GM21825 (cell line): ENCODE measurements around the gene ATP5F1E.
"Not testable (repeated sequence)": the region's sequence is repeated elsewhere in the genome, so short reads cannot be mapped to it uniquely, and the experiment has no call there.

ENCODE experiments used
- ATAC-seq: cut with Tn5 transposase; IDR thresholded peaks from one replicate; pipeline ENCODE4 v1.9.1; 2021; ENCODE audit warnings: mild to moderate bottlenecking, moderate library complexity; ENCODE audit not compliant: unreplicated experiment

Gene ATP5F1E

DNA sequence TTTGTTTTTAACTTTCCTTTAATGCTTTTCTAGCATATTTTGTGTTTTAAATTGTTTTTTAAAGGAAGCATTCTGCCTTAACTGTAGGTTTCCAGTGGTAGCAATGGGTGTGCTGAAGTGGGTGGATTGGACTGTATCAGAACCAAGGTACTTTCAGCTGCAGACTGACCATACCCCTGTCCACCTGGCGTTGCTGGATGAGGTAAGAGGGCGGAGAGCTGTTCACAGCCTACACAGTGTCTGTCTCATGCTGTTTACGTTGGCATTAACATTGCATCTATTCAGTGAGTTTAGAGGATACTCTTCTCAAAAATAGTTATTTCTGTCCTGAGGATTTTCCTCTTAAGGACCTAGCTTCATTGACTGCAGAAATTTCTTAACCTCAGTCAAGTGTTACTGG, 39.2 kb downstream of the ATP5F1E start:
- ATAC-seq: no peak

DNA sequence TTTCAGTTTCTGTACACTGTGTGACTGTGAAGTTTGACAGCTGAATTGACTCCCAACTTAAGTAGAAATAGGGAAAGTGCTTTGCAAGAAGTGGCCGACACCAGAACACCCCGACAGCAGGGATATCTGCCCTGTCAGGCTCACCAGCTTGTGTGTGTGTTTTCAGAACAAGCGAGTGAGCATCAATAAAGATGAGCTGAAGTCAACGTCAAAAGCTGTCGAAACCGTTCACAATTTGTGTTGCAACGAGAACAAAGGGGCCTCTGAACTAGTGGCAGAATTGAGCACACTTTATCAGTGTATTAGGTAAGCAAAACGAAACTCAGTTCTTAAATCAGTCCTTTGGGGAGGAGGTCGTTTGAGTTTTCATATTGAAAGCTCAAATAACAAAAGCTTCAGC, 40.4 kb downstream of the ATP5F1E start:
- ATAC-seq: no peak

DNA sequence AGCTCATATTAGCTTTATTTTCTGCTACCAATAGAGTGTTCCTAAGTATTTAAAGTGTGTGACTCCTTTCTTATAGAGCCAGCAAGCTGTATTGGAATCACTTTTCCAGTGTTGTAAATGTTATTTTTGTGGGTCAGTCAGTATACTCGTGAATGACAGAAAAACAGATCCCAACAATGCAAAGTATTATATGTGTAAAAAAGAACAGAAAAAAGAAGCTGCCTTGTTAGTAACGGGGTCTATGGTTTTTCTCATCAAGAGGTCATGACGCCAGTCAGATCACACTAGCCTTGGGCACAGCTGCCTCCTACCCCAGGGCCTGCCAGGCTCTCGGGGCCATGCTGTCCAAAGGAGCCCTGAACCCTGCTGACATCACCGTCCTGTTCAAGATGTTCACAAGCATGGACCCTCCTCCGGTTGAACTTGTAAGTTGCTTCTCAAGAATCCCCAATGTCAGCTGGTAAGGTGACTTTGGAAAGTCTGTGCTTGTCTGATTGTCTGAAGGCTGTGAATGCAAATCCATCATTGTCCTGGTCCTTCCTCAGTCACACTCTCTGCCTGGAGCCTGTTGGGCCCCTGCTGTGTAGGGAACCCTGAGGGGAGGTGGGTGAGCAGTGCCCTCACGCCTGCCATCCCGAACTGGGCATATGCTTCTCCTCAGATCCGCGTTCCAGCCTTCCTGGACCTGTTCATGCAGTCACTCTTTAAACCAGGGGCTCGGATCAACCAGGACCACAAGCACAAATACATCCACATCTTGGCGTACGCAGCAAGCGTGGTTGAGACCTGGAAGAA, 41.3 kb downstream of the ATP5F1E start:
- ATAC-seq: no peak

DNA sequence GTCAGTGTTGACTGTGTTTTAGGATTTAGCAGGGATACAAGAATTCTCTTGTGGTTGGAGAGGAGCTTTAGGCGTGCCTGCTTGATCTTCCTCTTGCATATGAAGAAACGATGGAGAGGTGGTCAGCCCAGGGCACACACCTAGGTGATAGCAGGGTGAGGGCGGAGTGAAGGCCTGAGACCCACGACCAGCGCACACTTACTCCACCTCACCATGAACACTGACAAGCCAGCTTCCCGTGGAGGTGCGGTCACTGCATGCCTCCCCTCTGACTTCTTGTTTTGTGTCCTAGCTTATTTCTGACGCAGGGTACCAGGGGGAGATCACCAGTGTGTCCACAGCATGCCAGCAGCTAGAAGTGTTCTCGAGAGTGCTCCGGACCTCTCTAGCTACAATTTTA, 42.9 kb downstream of the ATP5F1E start:
- ATAC-seq: no peak

DNA sequence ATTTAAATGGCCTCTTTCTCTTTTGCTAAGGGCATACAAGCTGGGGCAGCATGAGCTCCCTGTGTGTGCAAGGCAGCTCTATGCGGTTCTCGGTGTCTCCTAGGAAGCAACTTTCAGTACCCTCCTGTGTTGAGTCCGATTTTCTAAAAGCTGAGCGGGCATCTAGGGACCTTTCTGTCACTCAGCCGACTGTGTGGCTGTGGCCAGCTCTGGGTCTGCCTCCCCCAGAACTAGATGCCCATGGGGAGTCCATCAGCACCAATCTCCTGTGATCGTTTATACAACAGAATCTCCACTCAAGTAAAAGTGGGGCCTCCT, 43.6 kb downstream of the ATP5F1E start:
- ATAC-seq: no peak

DNA sequence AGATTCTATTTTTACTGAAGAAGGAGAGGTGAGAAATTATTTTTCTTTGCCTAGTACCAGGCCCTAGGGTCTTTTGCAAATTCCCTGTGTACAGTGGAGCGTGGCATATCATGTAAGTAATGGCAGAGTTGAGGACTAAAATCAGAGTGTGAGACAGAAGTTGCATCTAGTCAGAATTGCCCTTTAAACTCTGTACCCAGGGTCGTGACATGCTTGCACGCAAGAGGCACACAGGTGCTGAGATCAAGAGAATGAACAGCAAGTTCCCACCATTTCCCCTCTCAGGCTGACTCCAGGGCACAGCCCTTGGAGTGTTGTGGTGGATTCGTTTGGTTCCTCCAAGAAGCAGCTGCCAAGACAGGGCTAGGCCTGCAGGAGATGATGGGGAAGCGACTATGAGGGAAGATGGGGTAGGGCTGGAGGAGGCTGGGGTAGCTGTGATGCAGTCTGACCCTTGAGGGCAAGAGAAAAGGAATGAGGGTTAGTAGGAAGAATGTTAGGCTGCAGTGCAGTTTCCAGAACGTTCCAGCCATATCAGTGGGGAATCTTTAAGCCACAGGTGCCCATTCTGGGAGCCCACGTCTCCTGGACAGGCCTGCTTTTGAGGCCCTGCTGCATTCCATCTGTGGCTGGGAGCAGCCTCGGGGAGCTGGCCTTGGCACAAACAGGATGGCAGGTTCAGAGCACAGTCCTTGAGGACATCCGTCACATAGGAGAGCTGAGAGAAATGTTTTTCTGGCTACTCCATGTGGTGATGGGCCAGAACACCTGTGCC, 44.2 kb downstream of the ATP5F1E start:
- no peak for ATAC-seq

DNA sequence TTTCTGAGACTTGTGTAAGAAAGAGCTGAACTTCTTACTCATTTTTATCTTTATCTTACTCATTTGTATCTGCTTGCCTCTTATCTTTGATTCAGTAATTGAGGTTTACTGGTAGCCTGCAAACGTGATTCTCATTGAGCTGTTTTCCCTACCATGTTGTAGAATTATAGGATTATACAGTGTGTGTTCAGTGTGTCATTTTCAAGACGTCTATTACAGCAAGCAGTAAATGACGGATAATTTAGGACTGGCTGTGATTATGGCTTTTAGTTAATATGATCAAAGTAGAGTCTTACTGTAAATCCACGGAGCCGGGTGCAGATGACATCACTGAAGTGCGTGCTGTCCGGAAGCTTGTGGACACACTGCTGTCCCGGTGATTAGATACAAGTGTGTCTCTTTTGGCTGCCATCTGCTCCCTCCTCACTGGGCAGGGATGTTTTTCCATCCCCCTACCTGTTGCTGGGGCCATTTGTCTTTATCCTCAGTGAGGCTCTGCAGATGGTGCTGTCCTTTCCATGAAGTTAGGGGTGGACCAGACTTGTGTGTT, 45.1 kb downstream of the ATP5F1E start:
- ATAC-seq: no peak

DNA sequence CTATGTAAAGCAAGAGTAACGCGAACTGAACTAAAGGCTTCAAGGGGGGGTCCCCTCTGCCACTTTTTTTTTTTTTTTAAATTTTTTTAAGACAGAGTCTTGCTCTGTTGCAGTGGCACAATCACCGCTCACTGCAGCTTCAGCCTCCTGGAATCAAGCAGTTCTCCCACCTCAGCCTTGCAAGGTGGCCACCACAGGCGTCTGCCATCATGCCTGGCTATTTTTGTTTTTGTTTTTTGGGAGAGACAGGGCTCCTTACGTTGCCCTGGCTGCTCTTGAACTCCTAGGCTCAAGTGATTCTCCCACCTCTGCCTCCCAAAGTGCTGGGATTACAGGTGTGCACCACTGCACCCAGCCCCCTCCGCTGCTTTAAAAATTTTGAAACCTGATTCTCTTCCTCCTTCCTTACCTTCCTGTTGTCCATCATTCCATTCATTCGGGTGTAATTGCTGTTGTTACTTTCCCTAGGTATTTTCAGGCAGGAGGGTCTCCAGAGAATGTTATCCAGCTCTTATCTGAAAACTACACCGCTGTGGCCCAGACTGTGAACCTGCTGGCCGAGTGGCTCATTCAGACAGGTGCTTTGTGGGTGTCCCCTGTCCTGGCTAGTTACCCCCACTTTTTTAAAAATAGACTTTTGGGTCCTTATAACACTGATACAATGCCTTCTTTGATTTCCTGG, 45.7 kb downstream of the ATP5F1E start:
- ATAC-seq: no peak

DNA sequence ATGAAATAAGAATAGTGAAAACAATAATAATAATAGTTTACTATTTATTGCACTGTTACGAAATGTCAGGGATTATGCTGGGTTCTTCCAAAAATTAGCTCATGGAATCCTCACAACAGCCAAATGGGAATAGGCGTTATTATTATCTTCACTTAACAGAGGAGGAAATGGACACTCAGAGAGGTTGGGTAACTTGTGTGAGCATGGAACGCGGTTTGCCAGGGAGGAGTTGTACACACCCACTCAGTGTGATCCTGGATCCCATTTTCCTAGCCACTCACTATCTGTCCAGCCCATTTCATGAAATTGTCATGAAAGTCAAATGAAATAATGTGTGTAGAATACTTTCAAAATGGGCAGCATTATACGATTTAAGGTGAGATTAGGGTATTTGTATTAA, 46.5 kb downstream of the ATP5F1E start:
- ATAC-seq: no peak

DNA sequence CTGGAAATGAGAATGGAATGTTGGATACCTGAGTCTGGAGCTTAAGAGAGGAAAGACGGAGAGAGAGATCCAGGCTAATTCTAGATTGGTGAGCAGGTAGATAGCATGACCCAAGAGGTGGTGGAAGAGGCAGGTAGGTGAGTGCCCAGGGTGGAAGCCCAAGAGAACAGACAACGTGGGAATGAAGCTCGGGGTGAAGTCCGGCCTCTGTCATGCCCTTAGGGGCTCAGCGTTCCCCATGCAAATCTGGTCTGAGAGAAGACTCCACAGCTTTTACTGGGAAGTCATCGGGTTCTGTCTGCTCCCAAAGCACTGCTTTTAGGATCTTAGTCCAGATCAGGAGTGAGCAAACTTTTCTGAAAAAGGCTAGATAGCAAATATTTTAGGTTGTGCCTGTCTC, 47.4 kb downstream of the ATP5F1E start:
- ATAC-seq: no peak

DNA sequence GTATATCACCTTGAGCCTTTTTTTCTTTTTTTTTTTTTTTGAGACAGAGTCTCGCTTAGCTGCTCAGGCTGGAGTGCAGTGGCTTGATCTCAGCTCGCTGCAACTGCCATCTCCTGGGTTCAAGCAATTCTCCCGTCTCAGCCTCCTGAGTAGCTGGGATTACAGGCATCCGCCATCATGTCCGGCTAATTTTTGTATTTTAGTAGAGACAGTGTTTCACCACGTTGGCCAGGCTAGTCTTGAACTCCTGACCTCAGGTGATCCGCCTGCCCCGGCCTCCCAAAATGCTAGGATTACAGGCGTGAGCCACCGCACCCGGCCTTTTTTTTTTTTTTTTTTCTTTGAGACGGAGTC, 49.0 kb downstream of the ATP5F1E start:
- not testable (repeated sequence) for ATAC-seq

DNA sequence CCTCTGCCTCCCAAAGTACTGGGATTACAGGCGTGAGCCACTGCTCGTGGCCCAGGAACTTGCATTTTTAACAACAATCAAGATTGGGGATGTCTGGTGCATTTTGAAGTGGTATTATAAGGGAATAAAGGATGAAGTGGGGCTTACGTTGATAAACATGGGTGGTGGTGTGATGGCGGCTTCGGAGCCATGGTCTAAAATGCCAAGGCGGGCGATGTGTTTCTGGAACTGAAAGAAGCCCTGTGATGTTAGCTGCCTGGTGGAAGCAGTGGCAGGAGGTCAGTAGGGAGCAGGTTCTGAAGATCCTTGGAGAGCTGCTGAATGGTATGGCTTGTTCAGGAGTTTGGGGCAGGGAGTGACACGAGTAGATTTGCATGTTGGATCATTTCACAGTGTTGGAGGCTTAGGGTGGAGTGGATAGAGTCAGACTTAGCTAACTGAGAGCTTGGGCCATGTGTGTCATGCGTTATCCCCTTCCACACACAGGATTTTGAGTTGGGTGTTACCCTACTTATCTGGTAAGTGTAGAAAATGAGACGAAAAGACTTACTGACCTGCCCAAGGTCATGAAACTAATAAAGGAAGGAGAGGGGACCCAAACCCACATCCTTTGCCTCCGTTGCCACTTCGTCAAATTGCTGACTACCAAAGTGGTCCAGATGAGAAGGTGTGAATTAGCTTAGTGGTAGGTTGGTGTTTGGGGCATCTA, 49.6 kb downstream of the ATP5F1E start:
- no peak for ATAC-seq

DNA sequence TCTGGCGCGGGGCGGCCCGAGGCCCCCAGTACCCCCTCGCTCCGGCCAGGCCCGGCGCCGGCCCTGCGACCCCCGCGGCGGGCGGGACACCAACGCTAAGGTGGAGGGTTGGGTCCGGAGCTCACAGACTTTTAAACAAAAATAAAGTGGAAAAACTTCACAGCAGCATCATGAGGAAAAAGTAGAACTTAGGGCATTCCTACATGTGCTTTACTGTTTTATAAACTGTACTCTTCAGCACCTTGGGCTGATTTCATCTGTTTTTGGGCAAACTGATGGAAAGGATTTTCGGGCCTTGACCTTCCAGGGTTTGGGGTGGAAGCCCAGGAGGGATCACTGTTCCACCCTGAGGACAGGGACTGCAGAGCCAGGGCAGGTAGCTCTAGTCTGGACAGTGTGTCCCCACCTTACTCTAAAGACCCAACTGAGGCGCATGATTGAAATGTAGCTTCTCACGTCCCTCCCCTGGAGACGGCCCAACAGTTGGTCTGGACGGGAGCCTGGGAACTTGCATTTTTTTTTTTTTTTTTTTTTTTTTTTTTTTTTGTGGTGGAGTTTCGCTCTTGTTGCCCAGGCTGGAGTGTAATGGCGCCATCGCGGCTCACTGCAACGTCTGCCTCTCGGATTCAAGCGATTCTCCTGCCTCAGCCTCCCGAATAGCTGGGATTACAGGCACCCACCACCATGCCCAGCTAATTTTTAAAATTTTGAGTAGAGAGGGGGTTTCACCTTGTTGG, 50.3 kb downstream of the ATP5F1E start:
- no peak for ATAC-seq

DNA sequence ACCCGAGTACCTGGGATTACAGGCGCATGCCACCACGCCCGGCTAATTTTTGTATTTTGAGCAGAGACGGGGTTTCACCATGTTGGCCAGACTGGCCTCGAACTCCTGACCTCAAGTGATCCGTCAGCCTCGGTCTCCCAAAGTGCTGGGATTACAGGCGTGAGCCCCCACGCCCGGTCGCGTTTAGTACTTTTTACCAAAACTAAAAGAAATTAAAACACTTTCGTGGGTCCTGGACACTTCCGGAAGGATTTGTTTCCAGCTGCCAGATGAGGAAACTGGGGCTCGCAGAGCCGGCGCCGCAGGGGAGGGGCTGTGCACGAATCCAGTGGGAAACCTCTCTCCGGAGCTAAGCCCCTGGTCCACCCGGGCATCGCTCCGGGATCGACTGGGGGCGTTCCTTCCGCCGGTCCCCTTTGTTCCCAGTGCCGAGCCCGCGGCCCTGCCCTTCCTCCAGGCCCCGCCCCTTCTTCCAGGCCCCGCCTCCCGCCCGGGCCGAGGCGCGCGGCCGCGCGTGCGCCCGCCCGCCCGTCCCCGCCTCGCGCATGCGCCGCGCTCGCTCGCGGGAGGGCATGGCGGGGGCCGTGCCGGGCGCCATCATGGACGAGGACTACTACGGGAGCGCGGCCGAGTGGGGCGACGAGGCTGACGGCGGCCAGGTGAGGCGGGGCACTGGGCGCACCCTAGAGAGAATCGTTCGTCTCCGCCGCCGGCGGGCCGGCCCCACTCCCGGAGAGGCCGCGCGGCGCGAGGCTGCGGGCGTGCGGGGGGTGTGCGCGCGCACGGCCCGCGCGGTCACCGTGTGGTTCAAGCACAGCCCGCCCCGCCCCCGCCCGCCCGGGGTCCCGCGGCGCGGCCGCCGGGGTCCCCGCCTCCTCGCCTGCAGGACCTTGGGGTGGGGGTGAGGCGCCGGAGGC, 51.2 kb downstream of the ATP5F1E start, which contains the start of gene NELFCD:
Gene NELFCD (plus strand): TSS at position 546 of the 917 bp plus-strand sequence. CDS start 54 bp downstream, at position 600.
- ATAC-seq: peak; percentile 71

DNA sequence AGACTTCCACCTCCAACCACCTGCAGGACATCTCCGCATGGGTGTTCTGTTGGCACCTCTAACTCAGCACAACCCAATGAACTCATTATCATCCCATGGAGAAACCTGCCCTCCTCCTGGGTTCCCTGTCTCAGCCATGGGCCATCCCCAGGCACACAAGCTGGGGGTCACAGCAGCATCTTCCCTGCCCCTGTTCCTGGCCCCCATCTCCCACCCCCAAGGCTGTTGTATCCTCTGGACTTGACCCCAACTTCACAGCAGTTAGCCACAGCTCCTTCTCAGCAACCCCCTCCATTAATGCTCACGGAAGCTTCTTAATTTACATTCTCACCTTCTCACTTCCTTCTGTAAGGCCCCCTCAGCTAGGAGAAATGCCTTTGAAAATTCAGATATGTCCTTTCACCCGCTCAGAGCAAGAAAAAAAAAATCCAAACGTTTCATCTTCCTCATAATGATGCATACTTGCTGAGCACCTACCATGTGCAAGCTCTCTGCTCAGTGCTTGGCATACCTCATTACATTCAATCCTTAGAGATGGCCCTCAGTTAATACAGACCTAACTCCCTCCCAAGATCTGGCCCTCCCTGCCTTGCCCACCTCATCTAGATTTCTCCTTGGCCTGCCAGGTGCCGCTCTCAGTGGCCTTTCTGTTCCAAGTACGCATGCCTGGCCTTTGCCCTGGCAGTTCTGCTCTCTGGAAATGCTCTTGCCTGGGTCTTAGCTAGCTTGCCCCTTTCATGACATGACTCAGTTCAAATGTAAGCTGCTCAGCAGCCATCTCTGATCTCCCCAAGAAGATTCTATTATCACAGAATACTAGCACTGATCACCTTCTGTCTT, 53.6 kb downstream of the ATP5F1E start:
- ATAC-seq: no peak

DNA sequence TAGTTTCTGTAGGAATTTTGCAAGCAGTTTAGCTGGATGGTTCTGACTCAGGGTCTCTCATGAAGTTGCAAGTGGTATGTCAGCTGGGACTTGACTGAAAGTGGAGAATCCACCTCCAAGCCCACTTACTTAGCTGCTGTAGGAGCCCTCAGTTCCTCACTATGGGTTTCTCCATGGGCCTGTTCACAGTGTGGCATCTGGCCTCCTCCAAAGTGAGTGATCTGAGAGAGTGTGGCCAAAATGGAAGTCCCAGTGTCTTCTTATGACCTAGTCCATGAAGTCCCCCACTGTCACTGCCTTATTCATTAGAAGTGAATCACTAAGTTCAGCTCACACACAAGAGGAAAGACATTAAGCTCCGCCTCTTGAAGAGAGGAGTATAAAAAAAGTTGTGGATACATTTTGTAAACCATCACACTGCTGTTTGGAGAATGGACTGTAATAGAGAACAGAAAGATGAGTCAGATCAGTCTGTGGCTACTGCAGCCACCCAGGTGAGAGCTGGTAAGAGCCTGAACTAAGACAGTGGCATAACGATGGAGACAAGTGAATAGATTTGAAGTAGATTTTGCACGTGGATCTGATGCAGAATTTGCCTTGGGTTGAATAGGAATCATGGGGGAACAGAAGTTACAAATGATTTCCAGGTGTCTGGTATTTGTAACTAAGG, 55.9 kb downstream of the ATP5F1E start:
- peak; percentile 35 for ATAC-seq
